Measurements from ENCODE around the gene CYB5RL.
"Not testable (repeated sequence)": the region's sequence is repeated elsewhere in the genome, so short reads cannot be mapped to it uniquely, and the experiment has no call there.

CYB5RL gene

GRCh38 chr1:54237586-54237985, 37.8 kb upstream of the CYB5RL start:
- no peak overlapping the region for H3K4me3 ChIP-seq (ENCODE audit: control insufficient read depth, low read depth, low read length)
- TF ChIP-seq, protein P1, sequence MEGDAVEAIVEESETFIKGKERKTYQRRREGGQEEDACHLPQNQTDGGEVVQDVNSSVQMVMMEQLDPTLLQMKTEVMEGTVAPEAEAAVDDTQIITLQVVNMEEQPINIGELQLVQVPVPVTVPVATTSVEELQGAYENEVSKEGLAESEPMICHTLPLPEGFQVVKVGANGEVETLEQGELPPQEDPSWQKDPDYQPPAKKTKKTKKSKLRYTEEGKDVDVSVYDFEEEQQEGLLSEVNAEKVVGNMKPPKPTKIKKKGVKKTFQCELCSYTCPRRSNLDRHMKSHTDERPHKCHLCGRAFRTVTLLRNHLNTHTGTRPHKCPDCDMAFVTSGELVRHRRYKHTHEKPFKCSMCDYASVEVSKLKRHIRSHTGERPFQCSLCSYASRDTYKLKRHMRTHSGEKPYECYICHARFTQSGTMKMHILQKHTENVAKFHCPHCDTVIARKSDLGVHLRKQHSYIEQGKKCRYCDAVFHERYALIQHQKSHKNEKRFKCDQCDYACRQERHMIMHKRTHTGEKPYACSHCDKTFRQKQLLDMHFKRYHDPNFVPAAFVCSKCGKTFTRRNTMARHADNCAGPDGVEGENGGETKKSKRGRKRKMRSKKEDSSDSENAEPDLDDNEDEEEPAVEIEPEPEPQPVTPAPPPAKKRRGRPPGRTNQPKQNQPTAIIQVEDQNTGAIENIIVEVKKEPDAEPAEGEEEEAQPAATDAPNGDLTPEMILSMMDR (conservative IDR thresholded peaks at IDR 0.05; ENCODE audit: control insufficient read depth, insufficient read depth, low read depth, low read length): no peak
- DNase-seq (ENCODE audit: low read depth): peak; percentile 17

GRCh38 chr1:54234284-54234683, 34.5 kb upstream of the CYB5RL start:
- DNase-seq (ENCODE audit: low read depth): no peak
- TF ChIP-seq, protein P1 (conservative IDR thresholded peaks at IDR 0.05; ENCODE audit: control insufficient read depth, insufficient read depth, low read depth, low read length): no peak
- H3K4me3 ChIP-seq (ENCODE audit: control insufficient read depth, low read depth, low read length): no peak overlapping the region

- H3K4me3 ChIP-seq (ENCODE audit: control insufficient read depth, low read depth, low read length); DNase-seq (ENCODE audit: low read depth): not testable (repeated sequence)
These were observed 33.4 kb upstream of the CYB5RL start for GRCh38 chr1:54233196-54233595.

- no peak for DNase-seq (ENCODE audit: low read depth)
- TF ChIP-seq, protein P1 (conservative IDR thresholded peaks at IDR 0.05; ENCODE audit: control insufficient read depth, insufficient read depth, low read depth, low read length): no peak
- no peak overlapping the region for H3K4me3 ChIP-seq (ENCODE audit: control insufficient read depth, low read depth, low read length)
These were observed 30.9 kb upstream of the CYB5RL start for GRCh38 chr1:54230507-54231339.

DNA sequence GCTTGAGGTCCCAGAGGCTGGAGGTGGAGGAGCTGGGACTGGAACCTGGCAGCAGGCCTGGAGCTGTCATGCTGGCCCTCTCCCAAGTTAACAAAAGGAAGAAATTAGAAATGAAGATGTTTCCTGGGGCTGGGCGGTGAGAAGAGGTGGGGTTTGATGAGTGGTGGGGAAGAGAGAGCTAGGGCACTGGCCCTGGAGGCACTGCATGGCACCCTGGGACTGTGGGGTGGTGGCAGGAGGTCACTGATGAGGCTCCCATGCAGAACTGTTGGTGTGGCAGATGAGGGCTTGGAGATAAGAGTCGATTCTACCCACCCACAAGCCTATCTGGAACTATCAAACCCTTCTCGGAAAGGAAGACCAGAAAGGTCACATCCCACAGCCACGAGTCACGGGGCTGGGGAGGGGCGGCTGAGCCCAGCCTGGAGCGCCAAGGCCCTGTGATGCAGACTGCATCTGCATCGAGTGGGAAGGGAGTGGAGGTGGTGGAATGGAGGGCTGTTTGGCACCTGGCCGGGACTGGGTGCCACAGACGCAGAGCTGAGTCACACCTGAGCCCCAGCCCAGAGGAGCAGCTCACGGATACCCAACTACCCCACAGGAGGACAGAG, 29.6 kb upstream of the CYB5RL start:
- H3K4me3 ChIP-seq (ENCODE audit: control insufficient read depth, low read depth, low read length): no peak overlapping the region
- DNase-seq (ENCODE audit: low read depth): peak; percentile 53
- TF ChIP-seq, protein P1 (conservative IDR thresholded peaks at IDR 0.05; ENCODE audit: control insufficient read depth, insufficient read depth, low read depth, low read length): no peak

DNA sequence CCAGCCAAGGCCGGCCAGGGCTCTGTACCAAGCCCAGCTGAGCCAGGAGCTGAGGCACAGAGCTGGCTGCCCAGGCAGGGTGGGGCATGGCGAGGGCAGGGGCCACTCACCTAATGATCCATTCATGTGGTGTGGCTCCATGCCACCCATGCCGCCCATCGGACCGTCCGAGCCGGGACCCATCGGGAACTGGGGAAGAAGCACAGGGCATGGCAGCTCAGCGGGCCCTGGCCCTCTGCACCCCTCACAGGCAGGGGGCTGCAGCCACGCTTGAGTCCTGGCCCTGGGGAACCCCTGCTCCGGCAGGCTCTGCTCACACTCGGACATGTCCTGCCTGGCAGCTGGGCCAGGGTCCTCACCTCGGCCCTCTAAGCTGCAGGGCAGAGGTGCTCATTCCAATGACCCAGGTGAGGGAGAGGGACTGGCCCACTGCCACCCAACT, 28.8 kb upstream of the CYB5RL start:
- TF ChIP-seq, protein P1 (conservative IDR thresholded peaks at IDR 0.05; ENCODE audit: control insufficient read depth, insufficient read depth, low read depth, low read length): no peak
- DNase-seq (ENCODE audit: low read depth): no peak
- no peak overlapping the region for H3K4me3 ChIP-seq (ENCODE audit: control insufficient read depth, low read depth, low read length)

DNA sequence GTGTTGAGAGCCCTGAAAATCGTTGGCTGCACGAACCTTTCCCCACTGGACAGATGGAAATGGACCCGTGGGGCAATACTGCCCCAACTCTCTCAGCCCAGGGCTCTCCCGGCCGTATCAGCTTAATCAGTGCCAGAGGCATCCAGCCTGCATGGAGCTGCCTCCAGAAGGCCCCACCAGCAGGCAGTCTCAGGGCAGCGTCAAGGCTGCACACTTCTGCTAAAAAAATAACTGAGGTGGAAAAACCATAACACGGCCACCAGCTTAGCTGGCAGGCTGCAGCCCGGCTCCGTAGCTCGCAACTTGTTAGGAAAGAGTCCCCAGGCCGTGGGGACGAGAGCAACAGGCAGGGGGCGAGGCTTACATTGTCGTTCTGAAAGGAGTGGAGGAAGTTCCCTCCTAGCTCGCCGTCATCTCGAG, 28.1 kb upstream of the CYB5RL start:
- TF ChIP-seq, protein P1 (conservative IDR thresholded peaks at IDR 0.05; ENCODE audit: control insufficient read depth, insufficient read depth, low read depth, low read length): no peak
- DNase-seq (ENCODE audit: low read depth): no peak
- H3K4me3 ChIP-seq (ENCODE audit: control insufficient read depth, low read depth, low read length): no peak overlapping the region
